ENCODE results near the gene INTS7.

DNA sequence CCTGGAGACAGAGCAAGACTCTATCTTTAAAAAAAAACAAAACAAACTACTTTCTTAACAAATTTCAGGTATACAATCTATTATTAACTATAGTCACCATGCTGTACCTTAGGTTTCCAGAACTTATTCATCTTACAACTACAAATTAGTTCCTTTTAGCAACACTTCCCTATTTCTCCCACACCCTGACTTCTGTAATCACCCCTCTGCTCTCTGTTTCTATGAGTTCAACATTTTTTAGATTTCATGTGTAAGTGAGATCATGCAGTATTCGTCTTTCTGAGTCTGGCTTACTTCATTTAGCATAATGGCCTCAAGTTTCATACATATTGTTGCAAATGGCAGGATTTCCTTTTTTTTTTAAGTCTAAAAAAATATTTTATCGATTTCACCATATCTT, 126.9 kb downstream of the INTS7 start:
- TF ChIP-seq, protein P1, sequence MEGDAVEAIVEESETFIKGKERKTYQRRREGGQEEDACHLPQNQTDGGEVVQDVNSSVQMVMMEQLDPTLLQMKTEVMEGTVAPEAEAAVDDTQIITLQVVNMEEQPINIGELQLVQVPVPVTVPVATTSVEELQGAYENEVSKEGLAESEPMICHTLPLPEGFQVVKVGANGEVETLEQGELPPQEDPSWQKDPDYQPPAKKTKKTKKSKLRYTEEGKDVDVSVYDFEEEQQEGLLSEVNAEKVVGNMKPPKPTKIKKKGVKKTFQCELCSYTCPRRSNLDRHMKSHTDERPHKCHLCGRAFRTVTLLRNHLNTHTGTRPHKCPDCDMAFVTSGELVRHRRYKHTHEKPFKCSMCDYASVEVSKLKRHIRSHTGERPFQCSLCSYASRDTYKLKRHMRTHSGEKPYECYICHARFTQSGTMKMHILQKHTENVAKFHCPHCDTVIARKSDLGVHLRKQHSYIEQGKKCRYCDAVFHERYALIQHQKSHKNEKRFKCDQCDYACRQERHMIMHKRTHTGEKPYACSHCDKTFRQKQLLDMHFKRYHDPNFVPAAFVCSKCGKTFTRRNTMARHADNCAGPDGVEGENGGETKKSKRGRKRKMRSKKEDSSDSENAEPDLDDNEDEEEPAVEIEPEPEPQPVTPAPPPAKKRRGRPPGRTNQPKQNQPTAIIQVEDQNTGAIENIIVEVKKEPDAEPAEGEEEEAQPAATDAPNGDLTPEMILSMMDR (optimal IDR thresholded peaks at IDR 0.05 in 1 of 3, IDR thresholded peaks at IDR 0.05 in 1 of 3, conservative IDR thresholded peaks at IDR 0.05 in 1 of 3; ENCODE audit: extremely low read depth in 1 of 3, insufficient read depth in 2 of 3, low read length in 3 of 3), result no peak
- TF ChIP-seq EZH2 (IDR thresholded peaks at IDR 0.05; ENCODE audit: low read length), result no peak
